ENCODE measurements around the gene PAFAH2.

The PAFAH2 gene

DNA sequence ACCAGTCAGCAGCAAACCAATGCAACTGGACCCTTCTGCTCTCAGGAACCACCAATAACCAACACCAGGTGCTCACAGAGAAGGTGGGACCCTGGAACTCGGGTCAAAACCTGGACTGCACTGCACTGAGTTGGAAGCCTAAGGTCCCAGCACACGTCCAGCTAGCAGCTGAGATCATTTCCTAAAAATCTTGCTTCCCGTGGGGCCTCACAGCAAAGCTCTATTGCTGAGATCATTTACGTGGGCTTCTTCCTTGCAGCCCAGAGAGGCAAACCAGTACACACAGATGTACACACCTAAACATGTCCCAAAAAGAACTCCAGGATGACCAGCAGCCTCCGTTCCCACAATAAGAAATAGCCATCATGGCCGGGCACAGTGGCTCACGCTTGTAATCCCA, 68.8 kb downstream of the PAFAH2 start:
- DNase-seq (ENCODE audit: low read depth), result no peak

DNA sequence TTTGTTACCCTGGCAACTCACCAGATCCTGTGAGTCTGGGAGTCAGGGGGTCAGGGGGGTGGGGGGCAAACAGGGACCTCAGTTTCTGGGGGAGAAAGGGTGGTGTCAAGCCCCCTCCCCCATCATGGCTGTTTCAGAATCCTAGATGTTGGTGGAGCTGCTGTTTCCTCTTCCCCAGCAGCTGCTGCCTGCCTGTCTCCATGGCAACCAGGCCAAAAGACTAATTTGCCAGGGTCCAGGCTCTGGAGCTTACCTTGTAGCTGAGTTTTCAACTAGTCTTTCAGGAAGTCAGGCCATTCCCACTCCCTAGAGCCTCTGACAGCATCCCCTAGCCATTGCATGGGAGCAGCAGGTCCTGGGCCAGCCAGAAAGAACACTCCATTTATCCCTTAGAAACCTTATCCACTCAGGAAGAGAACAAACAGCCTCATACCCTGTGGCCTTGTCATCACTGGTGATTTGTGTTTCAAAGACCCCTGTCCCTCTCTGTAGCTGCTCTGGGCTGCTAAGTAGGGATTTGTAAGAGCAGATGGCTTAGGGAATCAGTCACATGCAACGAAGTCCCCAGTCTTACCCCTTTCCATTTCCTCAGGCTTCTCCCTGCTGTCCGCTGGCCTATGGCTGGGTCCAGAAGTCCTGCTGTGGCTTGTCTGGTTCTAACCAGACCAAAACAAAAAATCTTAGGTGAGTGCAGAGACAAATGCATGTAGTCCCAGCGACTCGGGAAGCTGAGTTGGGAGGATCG, 70.2 kb downstream of the PAFAH2 start:
- DNase-seq (ENCODE audit: low read depth), result no peak

DNA sequence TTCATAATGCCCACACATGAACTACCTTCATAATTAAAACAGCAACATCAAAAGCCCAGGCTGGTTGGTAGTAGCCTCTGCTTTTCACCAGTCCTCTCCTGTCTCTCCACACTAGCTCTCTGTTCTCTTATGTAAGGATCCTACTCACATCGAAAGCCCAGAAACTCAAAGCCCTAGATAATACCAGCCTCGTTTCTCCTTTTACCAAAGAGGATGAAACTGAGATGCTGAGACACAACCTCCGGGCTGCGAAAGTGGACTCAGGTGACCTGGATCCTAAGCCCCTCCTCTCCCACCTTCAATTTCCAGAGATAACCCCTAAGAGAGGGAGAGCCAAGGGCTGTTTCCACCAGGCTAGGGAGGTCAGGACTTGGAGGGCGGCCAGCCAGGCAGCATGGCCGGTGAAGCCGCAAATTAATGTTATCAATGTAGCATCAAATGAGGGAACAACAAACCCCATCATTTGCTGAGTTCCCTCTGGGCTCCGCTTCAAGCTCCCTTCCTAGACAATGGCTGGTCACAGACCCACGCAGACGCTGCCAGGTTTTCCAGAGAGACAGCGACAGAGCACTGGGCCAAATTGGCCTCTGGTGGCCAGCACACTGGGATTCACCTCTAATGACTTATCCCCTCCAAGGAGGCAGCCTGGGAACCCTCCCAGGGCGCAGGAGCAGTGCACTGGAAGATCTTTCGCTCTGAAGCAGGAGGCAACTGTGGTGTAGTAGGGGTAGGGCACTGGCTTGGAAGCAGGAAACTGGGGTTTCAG, 70.9 kb downstream of the PAFAH2 start:
- no peak for DNase-seq (ENCODE audit: low read depth)

DNA sequence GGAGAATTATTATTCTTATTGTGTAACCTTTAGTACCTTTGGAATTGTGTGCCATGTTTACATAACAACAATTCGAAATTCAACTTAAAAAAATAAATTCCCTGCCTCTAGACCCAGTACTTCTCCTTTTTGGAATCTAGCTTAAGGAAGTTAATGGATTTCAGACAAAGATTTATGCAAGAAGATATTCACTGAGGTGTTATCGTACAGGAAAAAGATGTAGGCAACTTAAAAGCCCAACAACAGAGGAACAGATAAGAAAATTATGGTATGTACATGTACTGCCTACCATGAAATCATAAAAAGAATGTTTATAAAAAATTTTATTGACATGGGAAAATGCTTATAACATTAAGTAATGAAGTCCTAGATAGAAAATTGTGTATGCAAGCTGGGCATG, 73.4 kb downstream of the PAFAH2 start:
- no peak for DNase-seq (ENCODE audit: low read depth)

DNA sequence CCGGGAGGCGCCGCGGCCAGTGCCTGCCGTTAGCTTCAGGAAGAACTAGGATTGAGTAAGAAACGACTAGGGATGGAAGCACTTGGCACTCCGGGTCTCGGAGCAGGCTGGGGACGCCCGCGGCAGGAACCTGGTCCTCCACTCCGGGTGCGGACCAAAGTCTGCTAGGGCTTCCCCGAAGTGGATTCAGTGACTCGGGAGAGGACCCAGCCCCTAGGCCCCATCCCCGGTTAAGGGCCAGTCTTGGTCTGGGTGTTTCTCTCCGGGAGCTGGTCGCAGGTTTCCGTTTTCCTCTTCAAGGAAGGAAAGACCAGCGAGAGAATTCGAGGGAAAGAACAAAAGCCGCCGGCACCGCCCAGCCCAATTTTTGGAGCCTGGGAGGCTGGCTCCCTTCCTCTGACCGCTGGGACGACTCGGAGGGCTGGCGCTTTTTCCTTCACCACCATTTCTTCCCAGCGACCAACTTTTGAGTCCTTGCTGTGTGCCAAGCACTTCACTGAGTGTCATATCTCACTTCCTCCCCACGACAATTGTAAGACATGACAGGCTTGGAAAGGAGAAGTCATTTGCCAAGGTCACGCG, 74.8 kb downstream of the PAFAH2 start:
- DNase-seq (ENCODE audit: low read depth), result no peak

DNA sequence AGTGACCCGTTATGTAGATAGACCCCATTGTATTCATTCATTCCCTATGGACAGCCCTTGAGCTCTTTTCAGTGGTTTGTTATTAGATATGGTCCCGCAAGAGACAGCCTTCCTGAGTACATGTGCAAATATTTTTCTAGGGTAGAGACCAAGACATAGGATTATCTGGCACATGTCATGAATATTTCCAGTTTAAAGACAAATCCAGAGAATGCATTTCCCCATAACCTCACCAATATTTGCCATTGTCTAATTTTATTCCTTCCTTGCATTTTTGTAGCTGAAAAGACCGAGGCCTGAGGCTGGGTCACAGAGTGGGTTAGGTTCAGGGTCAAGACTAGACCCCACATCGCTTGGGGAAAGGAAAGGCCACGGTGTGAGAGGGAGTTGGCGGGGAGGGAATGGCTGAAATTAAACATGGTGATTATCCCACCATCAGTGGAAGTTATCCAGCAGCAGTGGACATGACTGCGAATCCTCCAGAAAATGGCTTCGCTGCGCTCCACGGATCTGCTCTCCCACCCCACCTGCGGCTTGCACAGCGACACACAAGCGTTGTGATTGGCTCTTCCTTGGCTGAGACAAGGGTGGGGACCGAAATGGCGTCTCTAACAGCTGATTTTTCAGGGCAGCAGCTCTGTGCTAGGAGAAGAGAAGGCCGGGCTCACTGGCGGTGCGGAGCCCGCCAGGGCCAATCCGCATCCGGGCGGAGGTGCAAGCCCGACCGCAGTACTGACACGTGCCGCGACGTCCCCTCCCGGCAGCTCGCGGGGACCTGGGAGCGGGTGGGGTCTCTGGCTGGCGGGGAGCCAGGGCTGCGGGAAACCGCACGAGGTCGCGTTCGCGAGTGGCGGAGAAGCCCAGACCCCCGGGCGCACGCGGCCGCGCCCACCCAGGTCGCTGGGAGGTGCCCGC, 75.5 kb downstream of the PAFAH2 start:
- no peak for DNase-seq (ENCODE audit: low read depth)

DNA sequence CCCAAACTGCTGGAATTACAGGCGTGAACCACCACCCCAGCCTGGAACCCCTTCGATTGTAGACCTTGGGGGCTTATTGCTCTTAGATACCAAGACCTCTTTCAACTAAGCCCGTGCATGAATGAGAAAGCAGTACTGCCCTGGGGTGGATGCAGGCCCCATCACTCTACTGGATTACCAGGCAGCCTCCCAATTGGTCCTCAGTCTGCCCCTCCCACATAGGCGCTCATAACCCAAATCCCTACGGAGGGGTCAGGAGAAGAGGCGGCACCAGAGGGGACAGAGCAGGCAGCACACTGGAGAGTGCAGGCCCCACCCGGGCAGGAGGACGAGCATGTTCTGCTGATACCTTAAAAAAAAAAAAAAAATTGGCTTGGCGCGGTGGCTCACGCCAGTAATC, 79.2 kb downstream of the PAFAH2 start:
- DNase-seq (ENCODE audit: low read depth), result no peak

DNA sequence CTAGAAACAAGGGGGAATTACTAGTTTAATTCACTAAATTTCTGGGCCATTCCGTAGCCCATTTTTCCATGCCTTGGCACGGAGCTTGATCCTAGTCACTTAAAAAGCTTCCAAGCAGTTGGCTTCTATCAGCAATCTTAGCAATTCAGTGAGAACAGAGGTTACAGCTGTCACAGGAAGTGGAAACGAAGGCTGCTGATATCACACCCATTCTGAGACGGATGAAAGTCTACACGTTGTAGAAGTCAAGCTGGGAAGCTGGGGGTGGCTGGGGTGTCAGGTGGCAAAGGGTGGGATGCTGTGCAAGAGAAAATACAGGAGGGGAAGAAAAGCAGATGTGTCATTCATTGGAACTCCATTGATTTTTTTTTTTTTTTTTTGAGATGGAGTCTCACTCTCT, 79.9 kb downstream of the PAFAH2 start:
- no peak for DNase-seq (ENCODE audit: low read depth)

DNA sequence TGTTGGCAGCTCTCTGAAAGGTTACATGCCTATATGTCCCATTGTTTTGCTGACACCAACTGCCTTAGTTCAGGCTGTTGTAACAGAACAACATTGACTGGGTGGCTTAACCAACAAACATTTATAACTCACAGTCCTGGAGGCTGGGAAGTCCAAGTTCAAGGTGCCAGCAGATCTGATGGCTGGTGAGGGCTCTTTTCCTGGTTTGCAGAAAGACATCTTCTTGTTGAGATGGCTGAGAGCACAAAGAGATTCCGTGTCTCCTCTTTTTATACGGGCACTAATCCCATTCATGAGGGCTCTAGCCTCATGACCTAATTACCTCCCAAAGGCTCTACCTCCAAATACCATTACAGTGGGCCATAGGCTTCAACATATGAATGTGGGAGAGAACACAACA, 81.4 kb downstream of the PAFAH2 start:
- no peak for DNase-seq (ENCODE audit: low read depth)

DNA sequence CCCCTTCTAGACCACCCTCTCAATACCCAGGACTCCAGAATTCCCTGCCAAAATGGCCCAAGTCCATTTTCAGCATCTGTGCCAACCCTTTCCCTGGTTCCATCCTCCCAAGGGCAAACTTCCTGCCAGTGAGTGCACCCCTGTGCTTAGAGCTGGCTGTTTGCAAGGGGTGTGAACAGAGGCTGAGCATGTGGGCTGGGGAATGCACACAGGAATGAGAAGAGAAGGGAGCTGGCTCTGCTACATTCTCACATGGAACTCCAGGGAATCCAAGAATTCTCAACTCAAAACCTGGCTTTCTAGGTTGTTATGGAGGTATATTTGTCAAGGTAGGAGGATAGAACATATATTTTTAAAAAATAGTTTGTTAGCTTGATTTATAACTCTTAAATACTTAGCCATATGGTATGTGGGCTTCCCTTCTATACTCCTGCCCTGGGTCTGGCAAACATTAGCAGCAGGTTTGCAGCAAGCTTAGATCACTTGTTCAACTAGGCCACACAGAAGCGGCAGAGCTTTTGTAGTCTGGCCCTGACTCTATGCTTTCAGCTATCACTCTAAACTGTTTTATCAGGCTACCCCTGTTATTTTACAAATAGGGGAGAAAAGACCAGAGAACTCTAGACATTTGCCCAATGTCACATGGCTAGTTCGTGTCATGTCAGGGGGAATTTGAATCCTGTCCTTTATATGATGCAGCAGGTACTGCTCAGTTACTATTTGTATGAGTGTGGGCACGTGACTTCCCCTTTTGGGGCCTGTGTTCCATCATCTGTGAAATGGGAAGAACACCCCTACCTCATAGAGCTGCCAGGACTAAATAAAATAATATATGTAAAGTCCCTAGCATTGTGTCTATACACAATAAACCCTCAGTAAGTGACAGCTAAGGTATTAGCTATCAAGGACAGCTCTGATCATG, 83.5 kb downstream of the PAFAH2 start:
- DNase-seq (ENCODE audit: low read depth), result no peak

DNA sequence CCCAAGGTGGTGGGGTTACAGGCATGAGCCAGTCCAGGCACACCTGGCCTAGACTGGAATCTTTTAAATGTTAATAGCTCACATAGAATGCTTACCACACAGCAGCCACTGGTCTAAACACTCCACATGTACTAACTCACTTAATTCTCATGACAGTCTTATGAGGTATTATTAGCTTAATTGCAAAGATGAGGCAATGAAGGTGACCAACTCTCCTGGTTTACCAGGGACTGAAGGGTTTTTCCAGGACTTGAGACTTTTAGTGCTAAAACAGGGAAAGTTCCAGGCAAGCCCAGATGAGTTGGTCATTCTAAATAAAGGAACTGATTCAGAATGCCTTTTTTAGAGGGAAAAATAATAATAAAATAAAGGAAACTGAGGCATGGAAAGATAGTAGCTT, 84.7 kb downstream of the PAFAH2 start:
- no peak for DNase-seq (ENCODE audit: low read depth)

DNA sequence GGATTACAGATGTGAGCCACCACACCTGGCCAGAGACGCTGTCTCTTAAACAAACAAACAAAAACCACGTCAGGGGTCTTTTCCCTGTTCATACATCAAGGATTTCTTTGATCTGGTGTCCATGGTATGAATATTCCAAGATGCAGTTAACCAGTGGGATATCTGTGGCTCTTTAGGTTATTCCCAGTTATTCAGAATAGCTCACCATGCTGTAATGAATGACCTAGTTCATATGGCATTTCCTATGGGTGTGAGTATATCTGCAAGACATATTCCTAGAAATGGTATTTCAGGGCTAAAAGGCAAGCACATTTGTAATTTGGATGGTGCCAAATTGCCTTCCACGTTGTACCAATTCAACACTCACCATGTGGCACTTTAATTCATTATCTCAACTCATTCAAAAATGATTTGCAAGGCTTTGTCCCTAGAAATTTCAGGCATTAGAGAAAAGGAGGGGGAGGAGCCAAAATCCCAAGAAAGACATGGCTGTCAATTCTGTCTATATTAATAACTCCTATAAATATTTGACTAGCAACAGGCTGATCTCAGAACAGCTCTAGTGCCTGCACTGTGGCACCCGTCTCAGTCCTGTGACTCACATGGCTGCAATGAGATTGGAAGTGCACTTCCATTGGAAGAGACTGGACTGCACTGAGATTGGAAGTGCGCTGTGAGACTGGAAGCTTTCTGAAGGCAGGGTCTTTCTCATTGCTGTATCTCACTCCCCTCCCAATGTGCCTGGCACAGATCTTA, 85.6 kb downstream of the PAFAH2 start:
- DNase-seq (ENCODE audit: low read depth), result no peak

DNA sequence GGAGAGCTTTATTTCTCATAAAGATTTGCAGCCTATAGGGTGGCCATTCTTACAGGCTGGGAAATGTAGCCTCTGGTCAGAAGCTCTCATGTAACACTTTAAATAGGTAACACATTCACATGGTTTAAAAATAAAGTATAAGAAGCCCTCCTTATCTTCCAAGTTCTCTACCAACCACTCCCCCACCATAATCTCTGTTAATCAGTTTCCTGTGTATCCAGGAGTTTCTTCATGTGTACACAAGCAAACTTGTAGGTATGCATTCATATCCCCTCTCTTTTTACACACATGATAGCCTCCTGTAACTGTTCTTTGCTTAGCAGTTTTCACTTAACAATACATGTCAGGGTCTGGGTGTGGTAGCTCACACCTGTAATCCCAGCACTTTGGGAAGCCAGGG, 86.7 kb downstream of the PAFAH2 start:
- no peak for DNase-seq (ENCODE audit: low read depth)
